Measurements from ENCODE around the gene KRT10.

Gene KRT10

DNA sequence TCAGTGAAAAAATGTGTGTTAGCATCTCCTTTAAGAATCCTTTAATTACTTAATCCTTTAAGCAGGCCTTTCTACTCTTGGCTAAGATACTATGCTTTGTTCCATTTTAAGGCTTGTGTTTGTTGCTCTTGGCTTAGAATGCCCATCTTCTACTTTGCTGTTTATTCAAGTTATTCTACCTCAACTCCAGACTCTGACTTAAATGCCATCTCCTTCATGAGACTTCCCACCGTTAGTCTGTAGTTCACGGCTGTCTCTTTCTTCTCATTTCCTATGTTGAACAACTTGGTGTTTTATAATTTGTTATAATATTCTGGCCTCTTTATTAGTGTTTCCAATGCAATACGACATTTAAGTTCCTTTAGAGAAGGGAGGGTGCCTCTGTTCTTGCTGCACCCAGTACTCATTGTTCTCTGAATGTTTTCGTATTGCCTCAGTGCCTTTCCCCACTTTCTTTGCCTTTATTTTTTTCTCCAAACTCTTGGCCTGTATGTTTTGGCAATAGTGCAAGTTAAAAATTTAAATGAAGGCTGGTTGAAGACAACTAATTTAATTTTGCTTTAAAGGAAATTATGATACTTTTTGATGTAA, 6.1 kb upstream of the KRT10 start:
- H3K9ac ChIP-seq (ENCODE audit: low read length): no peak overlapping the region
- H3K4me3 ChIP-seq (ENCODE audit: low read length): no peak overlapping the region
- H3K36me3 ChIP-seq (ENCODE audit: control insufficient read depth, insufficient read depth, low read length): no peaks in the 10 kb centered on the region
- H3K4me1 ChIP-seq (ENCODE audit: control insufficient read depth, insufficient read depth, low read length): no peaks in the 10 kb centered on the region
- no peaks in the 10 kb centered on the region for H3K27me3 ChIP-seq (ENCODE audit: control insufficient read depth, insufficient read depth, low read length)
- no peaks in the 10 kb centered on the region for H3K9me3 ChIP-seq (ENCODE audit: control insufficient read depth, low read length)

DNA sequence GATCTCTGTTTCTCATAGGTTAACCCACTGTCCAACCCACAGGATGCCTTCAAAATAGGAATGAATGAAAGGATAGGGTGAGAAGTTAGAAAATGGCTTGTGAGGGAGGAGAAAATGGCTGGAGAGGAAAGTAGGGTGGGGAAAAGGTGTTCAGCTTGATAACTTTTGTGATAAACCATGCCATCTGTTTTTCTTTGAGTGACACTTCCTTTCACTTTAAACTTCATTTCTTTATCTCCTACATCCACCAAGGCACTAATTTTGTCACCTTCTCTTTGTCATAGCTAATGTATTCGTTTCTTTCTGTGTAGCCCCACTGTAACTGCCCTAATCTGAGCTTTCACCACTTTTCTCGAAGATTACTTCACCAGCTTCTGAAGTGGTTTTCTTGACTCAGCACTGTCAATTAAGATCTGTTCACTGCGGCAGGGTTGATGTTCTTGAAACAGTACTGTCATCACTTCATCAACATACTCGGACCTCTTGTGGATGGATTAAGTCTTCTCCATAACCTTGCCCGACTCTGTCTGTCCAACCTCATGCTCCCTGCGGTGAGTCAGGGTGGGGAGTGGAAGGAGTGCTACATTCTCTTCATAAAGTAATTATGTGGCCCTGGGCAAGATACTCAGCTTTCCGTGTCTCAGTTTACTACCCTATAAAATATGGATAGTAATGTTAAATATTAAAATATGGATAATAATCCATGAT, 5.5 kb upstream of the KRT10 start:
- no peak overlapping the region for H3K4me3 ChIP-seq (ENCODE audit: low read length)
- no peak overlapping the region for H3K9ac ChIP-seq (ENCODE audit: low read length)
- no peaks in the 10 kb centered on the region for H3K4me1 ChIP-seq (ENCODE audit: control insufficient read depth, insufficient read depth, low read length)
- no peaks in the 10 kb centered on the region for H3K9me3 ChIP-seq (ENCODE audit: control insufficient read depth, low read length)
- H3K27me3 ChIP-seq (ENCODE audit: control insufficient read depth, insufficient read depth, low read length): no peaks in the 10 kb centered on the region
- no peaks in the 10 kb centered on the region for H3K36me3 ChIP-seq (ENCODE audit: control insufficient read depth, insufficient read depth, low read length)

DNA sequence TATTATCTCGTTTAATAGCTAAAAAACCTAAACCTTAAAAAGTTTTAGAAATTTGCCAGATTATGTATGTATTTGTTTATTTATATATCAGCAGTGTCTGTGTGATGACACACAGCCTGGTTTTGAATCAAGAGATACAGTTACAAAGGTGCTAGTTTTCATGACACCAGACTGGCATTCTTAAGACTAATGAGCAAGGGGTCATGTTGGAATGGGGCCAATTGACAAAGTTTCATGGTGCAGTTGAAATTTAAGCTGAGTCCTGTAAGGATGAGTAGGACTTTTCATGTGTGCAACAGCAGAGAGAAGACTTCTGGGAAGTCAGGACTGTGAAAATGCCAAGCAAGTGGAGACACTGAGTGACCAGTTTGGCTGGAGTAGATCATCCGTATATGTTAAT, 3.2 kb upstream of the KRT10 start:
- no peaks in the 10 kb centered on the region for H3K27me3 ChIP-seq (ENCODE audit: control insufficient read depth, insufficient read depth, low read length)
- no peaks in the 10 kb centered on the region for H3K36me3 ChIP-seq (ENCODE audit: control insufficient read depth, insufficient read depth, low read length)
- no peak overlapping the region for H3K9ac ChIP-seq (ENCODE audit: low read length)
- H3K4me3 ChIP-seq (ENCODE audit: low read length): no peak overlapping the region
- no peaks in the 10 kb centered on the region for H3K9me3 ChIP-seq (ENCODE audit: control insufficient read depth, low read length)
- H3K4me1 ChIP-seq (ENCODE audit: control insufficient read depth, insufficient read depth, low read length): no peaks in the 10 kb centered on the region

DNA sequence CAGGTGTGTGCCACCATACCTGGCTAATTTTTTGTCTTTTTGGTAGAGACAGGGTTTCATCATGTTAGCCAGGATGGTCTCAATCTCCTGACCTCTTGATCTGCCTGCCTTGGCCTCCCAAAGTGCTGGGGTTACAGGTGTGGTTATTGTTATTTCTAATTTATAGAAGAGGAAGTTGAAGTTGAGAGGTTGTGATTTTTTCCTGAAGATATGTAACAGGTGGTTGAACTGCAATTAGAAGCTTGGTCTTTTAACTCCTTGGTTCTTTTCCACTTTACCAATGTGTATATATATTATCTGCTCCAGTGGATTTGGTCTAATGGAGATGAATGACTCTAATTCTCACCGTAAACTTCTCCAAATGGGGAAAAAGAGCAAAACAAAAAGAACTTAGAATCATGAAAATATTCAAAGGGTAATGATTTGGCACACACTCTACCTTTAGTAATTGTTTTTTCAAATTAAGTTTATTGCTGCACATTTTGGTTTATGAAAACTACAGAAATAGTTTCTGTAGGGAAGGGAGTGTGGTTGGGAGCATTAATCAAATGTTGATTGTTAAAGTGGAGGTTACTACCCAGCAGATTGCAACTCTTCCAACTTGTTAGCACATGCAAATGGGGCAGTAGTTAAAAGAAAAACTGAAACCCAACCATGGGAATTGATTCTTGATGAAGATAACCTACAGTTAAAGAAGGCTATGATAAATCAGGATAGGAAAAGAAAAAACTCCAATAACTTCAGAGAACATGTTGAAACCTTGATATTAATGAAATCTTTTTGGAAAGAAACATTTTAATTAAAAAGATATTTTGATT, 1.8 kb upstream of the KRT10 start:
- Histone ChIP-seq H3K4me3 (ENCODE audit: low read length) (no peak overlapping the region), H3K9me3 (ENCODE audit: control insufficient read depth, low read length) (no peaks in the 10 kb centered on the region), H3K36me3 (ENCODE audit: control insufficient read depth, insufficient read depth, low read length) (no peaks in the 10 kb centered on the region), H3K27me3 (ENCODE audit: control insufficient read depth, insufficient read depth, low read length) (no peaks in the 10 kb centered on the region), H3K4me1 (ENCODE audit: control insufficient read depth, insufficient read depth, low read length) (no peaks in the 10 kb centered on the region), H3K9ac (ENCODE audit: low read length) (no peak overlapping the region)

- H3K9ac ChIP-seq (ENCODE audit: low read length): no peak overlapping the region
- H3K4me3 ChIP-seq (ENCODE audit: low read length): no peak overlapping the region
- H3K4me1 ChIP-seq (ENCODE audit: control insufficient read depth, insufficient read depth, low read length): no peaks in the 10 kb centered on the region
- H3K9me3 ChIP-seq (ENCODE audit: control insufficient read depth, low read length): no peaks in the 10 kb centered on the region
- no peaks in the 10 kb centered on the region for H3K36me3 ChIP-seq (ENCODE audit: control insufficient read depth, insufficient read depth, low read length)
- no peaks in the 10 kb centered on the region for H3K27me3 ChIP-seq (ENCODE audit: control insufficient read depth, insufficient read depth, low read length)
Observed at GRCh38 chr17:40821536-40821935, 878 bp downstream of the KRT10 start.

GRCh38 chr17:40820228-40820838, 2.1 kb downstream of the KRT10 start:
- no peaks in the 10 kb centered on the region for H3K27me3 ChIP-seq (ENCODE audit: control insufficient read depth, insufficient read depth, low read length)
- no peaks in the 10 kb centered on the region for H3K9me3 ChIP-seq (ENCODE audit: control insufficient read depth, low read length)
- H3K36me3 ChIP-seq (ENCODE audit: control insufficient read depth, insufficient read depth, low read length): no peaks in the 10 kb centered on the region
- no peak overlapping the region for H3K4me3 ChIP-seq (ENCODE audit: low read length)
- H3K9ac ChIP-seq (ENCODE audit: low read length): no peak overlapping the region
- no peaks in the 10 kb centered on the region for H3K4me1 ChIP-seq (ENCODE audit: control insufficient read depth, insufficient read depth, low read length)

DNA sequence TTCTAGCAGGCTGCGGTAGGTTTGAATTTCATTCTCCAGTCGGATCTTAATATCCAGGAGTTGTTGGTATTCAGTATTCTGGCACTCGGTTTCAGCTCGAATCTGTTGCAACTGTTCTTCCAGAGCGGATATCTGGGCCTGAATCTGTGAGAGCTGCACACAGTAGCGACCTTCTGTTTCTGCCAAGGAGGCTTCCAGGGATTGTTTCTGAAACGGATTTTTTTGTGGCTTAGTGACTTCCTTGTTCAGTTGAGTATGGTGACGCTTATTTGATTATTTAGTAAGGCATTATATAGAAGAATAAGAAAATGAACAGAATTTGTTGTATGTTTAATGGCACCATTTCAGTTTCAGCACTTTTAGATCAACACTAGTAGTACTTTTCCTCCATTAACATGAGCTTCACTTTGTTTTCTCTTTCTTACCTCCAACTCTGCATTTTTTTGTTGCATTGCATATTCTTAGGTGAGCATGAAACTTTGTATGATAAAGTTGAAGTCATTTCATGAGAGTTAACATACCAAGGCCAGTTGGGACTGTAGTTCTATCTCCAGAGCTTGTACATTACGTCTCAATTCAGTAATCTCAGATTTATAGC, 2.8 kb downstream of the KRT10 start:
- no peak overlapping the region for H3K9ac ChIP-seq (ENCODE audit: low read length)
- H3K4me1 ChIP-seq (ENCODE audit: control insufficient read depth, insufficient read depth, low read length): no peaks in the 10 kb centered on the region
- H3K27me3 ChIP-seq (ENCODE audit: control insufficient read depth, insufficient read depth, low read length): no peaks in the 10 kb centered on the region
- peak overlapping the region; percentile 4 for H3K4me3 ChIP-seq (ENCODE audit: low read length)
- no peaks in the 10 kb centered on the region for H3K9me3 ChIP-seq (ENCODE audit: control insufficient read depth, low read length)
- no peaks in the 10 kb centered on the region for H3K36me3 ChIP-seq (ENCODE audit: control insufficient read depth, insufficient read depth, low read length)

- H3K27me3 ChIP-seq (ENCODE audit: control insufficient read depth, insufficient read depth, low read length): no peaks in the 10 kb centered on the region
- H3K9me3 ChIP-seq (ENCODE audit: control insufficient read depth, low read length): no peaks in the 10 kb centered on the region
- H3K4me3 ChIP-seq (ENCODE audit: low read length): peak overlapping the region; percentile 88
- no peaks in the 10 kb centered on the region for H3K36me3 ChIP-seq (ENCODE audit: control insufficient read depth, insufficient read depth, low read length)
- H3K4me1 ChIP-seq (ENCODE audit: control insufficient read depth, insufficient read depth, low read length): no peaks in the 10 kb centered on the region
- H3K9ac ChIP-seq (ENCODE audit: low read length): peak overlapping the region; percentile 55
Observed at GRCh38 chr17:40818733-40819527, 3.5 kb downstream of the KRT10 start.

DNA sequence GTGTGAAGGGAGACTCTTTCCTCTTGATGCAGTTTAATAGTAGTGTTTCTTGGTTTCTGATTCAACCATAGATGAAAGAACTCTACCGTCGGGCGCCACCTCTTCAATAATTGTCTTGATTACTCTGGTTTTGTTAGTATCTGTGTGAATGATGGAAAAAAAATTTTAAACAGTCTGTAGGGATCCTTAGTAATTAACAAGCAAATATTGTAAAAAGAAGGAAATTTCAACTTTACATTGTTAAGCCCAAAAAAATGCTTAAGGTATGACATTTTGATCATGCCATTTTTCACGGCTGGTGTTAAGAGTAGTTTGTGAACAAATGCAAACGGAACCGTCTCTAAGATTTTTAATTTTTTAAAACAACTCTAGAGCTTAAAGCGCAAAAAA, 4.1 kb downstream of the KRT10 start:
- Histone ChIP-seq H3K4me1 (ENCODE audit: control insufficient read depth, insufficient read depth, low read length) (no peaks in the 10 kb centered on the region), H3K4me3 (ENCODE audit: low read length) (peak overlapping the region; percentile 88), H3K27me3 (ENCODE audit: control insufficient read depth, insufficient read depth, low read length) (no peaks in the 10 kb centered on the region), H3K36me3 (ENCODE audit: control insufficient read depth, insufficient read depth, low read length) (no peaks in the 10 kb centered on the region), H3K9me3 (ENCODE audit: control insufficient read depth, low read length) (no peaks in the 10 kb centered on the region), H3K9ac (ENCODE audit: low read length) (peak overlapping the region; percentile 55)

GRCh38 chr17:40817103-40817682, 5.2 kb downstream of the KRT10 start:
- H3K4me3 ChIP-seq (ENCODE audit: low read length): no peak overlapping the region
- H3K27me3 ChIP-seq (ENCODE audit: control insufficient read depth, insufficient read depth, low read length): peaks cover 6% of the 10 kb centered on the region

GRCh38 chr17:40816569-40816968, 5.8 kb downstream of the KRT10 start:
- Histone ChIP-seq H3K9ac (ENCODE audit: low read length) (no peak overlapping the region), H3K27me3 (ENCODE audit: control insufficient read depth, insufficient read depth, low read length) (peaks cover 9% of the 10 kb centered on the region), H3K36me3 (ENCODE audit: control insufficient read depth, insufficient read depth, low read length) (no peaks in the 10 kb centered on the region), H3K4me3 (ENCODE audit: low read length) (no peak overlapping the region), H3K9me3 (ENCODE audit: control insufficient read depth, low read length) (no peaks in the 10 kb centered on the region), H3K4me1 (ENCODE audit: control insufficient read depth, insufficient read depth, low read length) (no peaks in the 10 kb centered on the region)

More at GRCh38 chr17:40817103-40817682, 5.2 kb downstream of the KRT10 start:
- no peaks in the 10 kb centered on the region for H3K9me3 ChIP-seq (ENCODE audit: control insufficient read depth, low read length)
- no peaks in the 10 kb centered on the region for H3K4me1 ChIP-seq (ENCODE audit: control insufficient read depth, insufficient read depth, low read length)
- H3K9ac ChIP-seq (ENCODE audit: low read length): no peak overlapping the region
- no peaks in the 10 kb centered on the region for H3K36me3 ChIP-seq (ENCODE audit: control insufficient read depth, insufficient read depth, low read length)

Data from mucosa of stomach (tissue), 1 donor.